CD8-positive, alpha-beta memory T cell (primary cell): Measurements from ENCODE around the gene HOXB1. TPM values are rescaled to one million over a fixed set of nuclear protein-coding genes. Genes with fewer than 3 reads are reported as not detected.

ENCODE experiments used
- CTCF ChIA-PET: fragments of 350-600 bp; sonication (Branson Sonifier 250); formaldehyde crosslinking; loops from one replicate; lab custom pipeline; 2021; ENCODE audit warnings: antibody characterized with exemption; lab: Charles Lee
- POLR2A ChIA-PET: fragments of 350-600 bp; sonication (Branson Sonifier 250); formaldehyde crosslinking; loops from one replicate; lab custom pipeline; 2021; ENCODE audit warnings: antibody characterized with exemption; lab: Charles Lee
- DNase-seq, 5 donors: peaks; one replicate each; pipeline versions ENCODE4 v3.0.0 to v3.0.0-alpha.2; 2020 to 2022; ENCODE audit warnings: mixed read lengths in 1 of 5
- H3K27ac ChIP-seq: one replicate; pipeline ENCODE4 v1.7.0; 2013; ENCODE audit warnings: low read depth, mild to moderate bottlenecking, low read length, moderate library complexity
- H3K27me3 ChIP-seq: 2 replicates; pipeline ENCODE4 v1.7.0; 2013; ENCODE audit warnings: low read length, mild to moderate bottlenecking; ENCODE audit not compliant: insufficient read depth, poor library complexity, severe bottlenecking
- H3K36me3 ChIP-seq: 2 replicates; pipeline ENCODE4 v1.7.0; 2013; ENCODE audit warnings: mild to moderate bottlenecking, low read length, moderate library complexity; ENCODE audit not compliant: insufficient read depth
- H3K4me1 ChIP-seq: 2 replicates; pipeline ENCODE4 v1.7.0; 2013; ENCODE audit warnings: mild to moderate bottlenecking, low read length, moderate library complexity; ENCODE audit not compliant: insufficient read depth
- H3K4me3 ChIP-seq: 2 replicates; pipeline ENCODE4 v1.7.0; 2013; ENCODE audit warnings: mild to moderate bottlenecking, low read length
- H3K9me3 ChIP-seq: 2 replicates; pipeline ENCODE4 v1.7.0; 2013; ENCODE audit warnings: mild to moderate bottlenecking, low read length
- H3K27ac Mint-ChIP-seq, 8 donors: one replicate each; pipeline ENCODE4 v1.8.0; 2020 to 2021; ENCODE audit warnings: mixed read lengths in 8 of 8, mild to moderate bottlenecking in 6 of 8, inconsistent platforms in 3 of 8, moderate library complexity in 3 of 8
- H3K27me3 Mint-ChIP-seq, 2 donors: one replicate each; pipeline ENCODE4 v1.8.0; 2020 to 2021; ENCODE audit warnings: mixed read lengths in 2 of 2, mild to moderate bottlenecking in 1 of 2, moderate library complexity in 1 of 2
- H3K36me3 Mint-ChIP-seq, 3 donors: one replicate each; pipeline ENCODE4 v1.8.0; 2020 to 2021; ENCODE audit warnings: mixed read lengths in 3 of 3, inconsistent platforms in 1 of 3, mild to moderate bottlenecking in 1 of 3
- H3K4me1 Mint-ChIP-seq, 3 donors: one replicate each; pipeline ENCODE4 v1.8.0; 2020 to 2021; ENCODE audit warnings: mixed read lengths in 3 of 3, inconsistent platforms in 1 of 3, mild to moderate bottlenecking in 1 of 3
- H3K4me3 Mint-ChIP-seq, 7 donors: one replicate each; pipeline ENCODE4 v1.8.0; 2020 to 2021; ENCODE audit warnings: mixed read lengths in 7 of 7, mild to moderate bottlenecking in 6 of 7, moderate library complexity in 4 of 7, inconsistent platforms in 2 of 7
- H3K9me3 Mint-ChIP-seq, 5 donors: one replicate each; pipeline ENCODE4 v1.8.0; 2020 to 2022; ENCODE audit warnings: mixed read lengths in 5 of 5, mild to moderate bottlenecking in 3 of 5, moderate library complexity in 2 of 5, inconsistent platforms in 1 of 5
- polyA plus RNA-seq: library from polyadenylated mRNA; unstranded; fragments of 300-500 nt; fragmentation: Illumina TruSeq; gene quantifications from one replicate; pipeline ENCODE4 v1.2.3, GENCODE V29; 2021
- total RNA-seq, 2 experiments: library from RNA; stranded (reverse); gene quantifications; one replicate each; pipeline ENCODE4 v1.2.3, GENCODE V29; 2021

HOXB1 gene
- total and polyA plus RNA-seq, 3 experiments from 2014 or later: not detected

DNA sequence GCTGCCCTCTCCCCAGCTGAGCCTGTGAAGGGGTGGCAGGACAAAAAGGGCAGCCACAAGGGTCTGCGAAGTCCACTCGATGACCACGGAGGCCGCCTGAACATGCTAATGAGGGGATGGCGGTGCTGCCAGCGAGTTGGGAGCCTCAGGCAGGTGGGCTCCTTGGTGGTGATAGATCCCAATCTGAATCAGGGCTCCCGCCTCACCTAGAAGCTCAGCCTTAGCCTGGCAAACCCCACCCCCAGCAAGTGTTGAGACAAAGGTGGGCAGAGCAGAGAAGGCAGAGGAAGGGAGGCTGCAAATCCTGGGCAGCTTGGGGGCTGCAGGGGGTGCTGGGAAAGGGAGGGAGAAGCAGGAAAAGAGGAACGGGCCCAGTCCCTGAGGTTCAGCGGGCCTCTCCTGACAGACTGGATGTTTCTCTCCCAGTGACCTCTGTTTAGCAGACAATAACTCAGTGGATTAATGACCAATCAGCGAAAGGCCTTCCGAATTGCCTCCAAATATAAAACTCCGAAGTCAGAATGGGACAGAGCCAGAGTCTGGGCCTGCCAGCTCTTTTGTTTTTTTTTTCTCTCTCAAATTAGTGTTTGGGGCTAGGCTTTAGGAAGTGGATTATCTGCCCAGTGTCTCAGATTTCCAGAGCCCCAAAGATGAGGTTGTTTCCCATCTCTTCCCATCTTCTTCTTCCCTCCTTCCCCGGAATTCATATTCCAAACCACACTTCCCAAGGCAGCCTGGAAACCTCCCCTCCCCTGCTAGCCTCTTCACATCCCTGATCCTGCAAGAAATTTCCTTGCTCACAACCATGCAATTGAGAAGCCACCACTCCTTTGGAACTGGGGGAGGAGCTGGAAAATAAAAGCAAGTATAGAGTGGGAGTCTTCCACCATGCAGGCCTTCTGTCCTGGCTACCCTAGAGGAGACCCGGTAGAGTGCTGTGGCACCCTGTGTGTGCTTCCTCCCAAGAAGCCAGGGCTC is 29.3 kb upstream of the HOXB1 start:
- peak in 1 of 5 donors; percentile 31 for DNase-seq
- Histone ChIP-seq H3K36me3 (no peaks in the 10 kb centered on the region), H3K4me3 (no peak overlapping the region), H3K9me3 (no peaks in the 10 kb centered on the region), H3K27me3 (no peaks in the 10 kb centered on the region), H3K27ac (no peak overlapping the region), H3K4me1 (no peaks in the 10 kb centered on the region)
- H3K9me3 Mint-ChIP-seq: no peaks in the 10 kb centered on the region
- H3K4me3 Mint-ChIP-seq: no peak overlapping the region
- POLR2A ChIA-PET: no interaction called here
- peaks cover 0 to 3% (median 0%) of the 10 kb centered on the region in 3 donors for H3K36me3 Mint-ChIP-seq
- H3K27me3 Mint-ChIP-seq: peaks cover 9 to 23% of the 10 kb centered on the region in 2 donors
- peaks cover 4 to 23% (median 10%) of the 10 kb centered on the region in 3 donors for H3K4me1 Mint-ChIP-seq
- CTCF ChIA-PET: interaction anchor here (0.6 to 2.0 kb wide), 5 partner anchors 13 to 224 kb away, joined by 3 to 6 read pairs (median 3); no protein-coding TSS in a partner anchor
- peak overlapping the region in 1 of 8 donors; percentile 66 for H3K27ac Mint-ChIP-seq

DNA sequence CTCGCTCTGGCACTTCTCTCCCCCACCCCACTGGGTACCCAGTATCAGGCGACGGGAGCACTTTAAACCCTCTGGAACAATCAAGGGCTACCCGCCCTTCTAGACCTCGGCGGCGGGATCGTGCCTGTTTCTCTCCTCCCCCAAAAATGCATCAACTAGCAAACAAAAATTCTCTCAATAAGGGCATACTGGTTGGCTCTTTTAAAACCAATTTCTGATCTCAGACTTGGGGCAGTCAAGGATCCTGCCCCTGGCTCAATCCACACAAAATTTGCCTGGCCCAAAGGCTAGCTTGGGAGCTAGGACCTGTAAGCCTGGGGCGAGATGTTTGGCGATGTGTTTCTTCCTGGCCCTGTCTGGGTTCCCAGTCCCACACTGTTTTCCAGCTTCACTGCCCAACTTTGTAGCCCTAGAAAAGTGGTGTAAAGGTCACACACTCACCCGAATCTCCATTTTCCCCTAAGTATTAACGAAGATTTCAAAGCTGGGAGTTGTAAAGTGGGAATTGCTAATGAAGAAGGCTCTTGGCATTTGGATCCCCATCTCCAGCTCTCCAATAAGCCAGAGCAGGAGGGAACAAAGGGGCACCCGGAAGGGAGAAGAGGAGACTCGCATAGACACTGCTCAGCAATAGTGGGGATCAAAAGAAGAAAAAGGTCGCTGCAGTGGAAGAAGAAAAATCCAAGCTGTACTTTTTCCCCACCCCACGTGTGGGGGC is 28.5 kb upstream of the HOXB1 start:
- Mint-ChIP-seq H3K9me3 (no peaks in the 10 kb centered on the region), H3K27me3 (peaks cover 9 to 20% of the 10 kb centered on the region in 2 donors), H3K4me1 (peaks cover 6 to 25% (median 11%) of the 10 kb centered on the region in 3 donors), H3K4me3 (no peak overlapping the region), H3K27ac (no peak overlapping the region), H3K36me3 (peaks cover 0 to 3% (median 0%) of the 10 kb centered on the region in 3 donors)
- ChIA-PET POLR2A (no interaction called here), CTCF (interaction anchor here (0.6 to 2.0 kb wide), 5 partner anchors 12 to 223 kb away, joined by 3 to 6 read pairs (median 3); no protein-coding TSS in a partner anchor)
- Histone ChIP-seq H3K4me3 (no peak overlapping the region), H3K27ac (no peak overlapping the region), H3K4me1 (no peaks in the 10 kb centered on the region), H3K36me3 (no peaks in the 10 kb centered on the region), H3K27me3 (no peaks in the 10 kb centered on the region), H3K9me3 (no peaks in the 10 kb centered on the region)
- DNase-seq: peak in 1 of 5 donors; percentile 14

DNA sequence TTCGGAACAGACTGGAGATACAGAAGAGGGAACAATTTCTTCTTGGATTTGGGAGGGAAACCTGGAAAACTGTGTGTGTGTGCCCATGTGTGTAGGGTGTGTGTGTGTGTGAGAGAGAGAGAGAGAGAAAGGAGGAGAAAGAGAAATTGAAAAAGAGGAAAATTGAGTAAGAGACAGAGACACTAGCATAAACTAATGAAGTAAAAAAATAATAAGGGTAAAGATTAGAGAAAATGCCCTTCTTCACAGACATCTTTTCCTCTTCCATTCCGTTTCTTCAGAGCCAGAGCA is 28.0 kb upstream of the HOXB1 start:
- DNase-seq: no peak
- H3K4me3 Mint-ChIP-seq: no peak overlapping the region
- POLR2A ChIA-PET: no interaction called here
- Histone ChIP-seq H3K27ac (no peak overlapping the region), H3K4me1 (no peaks in the 10 kb centered on the region), H3K4me3 (no peak overlapping the region), H3K9me3 (no peaks in the 10 kb centered on the region), H3K27me3 (no peaks in the 10 kb centered on the region), H3K36me3 (no peaks in the 10 kb centered on the region)
- CTCF ChIA-PET: no interaction called here
- H3K36me3 Mint-ChIP-seq: peaks cover 0 to 3% (median 0%) of the 10 kb centered on the region in 3 donors
- peak overlapping the region in 1 of 8 donors; percentile 78 for H3K27ac Mint-ChIP-seq
- no peaks in the 10 kb centered on the region for H3K9me3 Mint-ChIP-seq
- H3K4me1 Mint-ChIP-seq: peaks cover 6 to 25% (median 11%) of the 10 kb centered on the region in 3 donors
- peaks cover 9 to 20% of the 10 kb centered on the region in 2 donors for H3K27me3 Mint-ChIP-seq

DNA sequence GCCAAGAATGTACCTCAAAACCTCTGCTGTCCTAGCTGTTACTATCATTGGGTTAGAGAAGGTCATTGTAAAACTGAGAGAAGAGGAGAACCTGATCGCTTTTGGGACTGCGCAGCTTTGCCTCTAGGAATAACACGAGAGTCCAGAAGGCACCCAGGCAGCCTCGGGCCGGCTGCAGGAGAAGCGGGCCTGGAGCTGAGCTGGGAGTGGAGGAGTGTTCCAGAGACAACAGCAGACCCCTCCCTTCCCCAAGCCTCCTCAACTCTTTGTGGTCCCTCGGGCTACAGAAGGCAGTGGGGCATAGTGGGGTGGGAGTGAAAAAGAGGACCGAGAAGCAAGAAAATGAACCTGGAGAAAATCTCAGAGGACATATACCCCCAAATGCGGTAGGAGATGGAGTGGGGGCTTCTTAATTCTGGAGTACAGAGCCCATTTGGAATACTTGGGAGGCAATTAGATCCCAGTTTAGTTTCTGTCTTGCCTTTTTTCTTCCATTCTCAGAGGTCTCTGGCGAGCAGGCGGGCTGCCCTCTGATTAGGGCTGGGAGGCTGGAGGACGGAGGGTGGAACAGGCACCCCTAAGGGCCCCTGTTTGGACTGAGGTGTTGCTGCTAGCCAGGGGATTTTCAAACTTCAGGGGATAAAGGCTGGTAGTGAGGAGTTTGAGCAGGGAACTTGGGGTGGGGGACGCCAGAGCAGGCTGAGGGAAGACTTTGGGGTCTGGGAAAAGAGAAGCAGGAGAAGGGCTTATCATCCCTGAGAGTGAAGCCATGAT is 27.4 kb upstream of the HOXB1 start:
- DNase-seq: peak in 1 of 5 donors; percentile 13
- no peaks in the 10 kb centered on the region for H3K36me3 ChIP-seq
- H3K4me1 ChIP-seq: no peaks in the 10 kb centered on the region
- peaks cover 6 to 25% (median 11%) of the 10 kb centered on the region in 3 donors for H3K4me1 Mint-ChIP-seq
- no peaks in the 10 kb centered on the region for H3K27me3 ChIP-seq
- POLR2A ChIA-PET: no interaction called here
- no peak overlapping the region for H3K4me3 ChIP-seq
- H3K9me3 ChIP-seq: no peaks in the 10 kb centered on the region
- no peaks in the 10 kb centered on the region for H3K9me3 Mint-ChIP-seq
- H3K27me3 Mint-ChIP-seq: peaks cover 9 to 20% of the 10 kb centered on the region in 2 donors
- no peak overlapping the region for H3K4me3 Mint-ChIP-seq
- no peak overlapping the region for H3K27ac ChIP-seq
- peaks cover 0 to 5% (median 0%) of the 10 kb centered on the region in 3 donors for H3K36me3 Mint-ChIP-seq
- CTCF ChIA-PET: interaction anchor here (0.9 kb wide), 1 partner anchor 9 kb away, joined by 4 read pairs; no protein-coding TSS in a partner anchor
- peak overlapping the region in 1 of 8 donors; percentile 78 for H3K27ac Mint-ChIP-seq

DNA sequence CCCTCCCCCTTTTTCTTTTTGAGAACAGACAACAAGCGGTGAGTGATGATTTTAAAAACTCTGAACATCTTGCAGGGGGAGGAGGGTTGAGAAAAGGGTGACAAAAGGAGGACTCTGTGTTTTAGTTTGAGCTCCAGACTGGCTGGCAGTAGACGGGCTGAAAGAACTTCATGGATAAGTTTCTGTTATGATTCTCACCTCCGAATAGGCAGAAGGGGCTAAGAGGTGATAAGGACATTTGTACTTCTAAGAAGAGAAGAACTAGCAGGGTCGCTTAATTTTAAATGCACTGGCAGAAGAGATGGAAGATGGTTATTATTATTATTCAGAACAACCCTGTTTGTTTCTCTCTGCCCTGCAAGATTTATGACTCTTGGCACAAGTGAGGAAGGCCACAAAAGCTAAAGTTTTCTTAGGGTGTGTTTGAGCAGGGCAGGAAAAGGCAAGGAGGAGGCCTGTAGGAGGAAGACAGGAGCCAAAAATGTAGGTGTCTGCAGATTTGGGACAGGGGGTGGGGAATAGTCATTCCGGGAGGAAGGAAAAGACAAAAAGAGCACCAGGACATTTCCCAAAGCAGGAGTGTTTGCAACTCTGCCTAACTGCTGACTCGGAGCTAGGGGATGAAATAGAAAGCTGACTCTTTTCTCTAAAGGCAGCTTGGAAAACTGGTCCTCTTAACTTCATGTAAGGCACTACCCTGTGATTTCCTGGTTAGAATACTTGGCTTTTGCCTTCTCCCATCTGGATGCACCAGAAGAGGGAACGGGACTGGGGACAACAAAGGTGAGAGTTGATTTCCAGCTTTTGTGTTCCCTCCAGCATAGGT is 26.0 kb upstream of the HOXB1 start:
- H3K4me3 Mint-ChIP-seq: peak overlapping the region in 1 of 7 donors; percentile 2
- peaks cover 6 to 17% (median 8%) of the 10 kb centered on the region in 3 donors for H3K4me1 Mint-ChIP-seq
- H3K27me3 Mint-ChIP-seq: peaks cover 9 to 19% of the 10 kb centered on the region in 2 donors
- Histone ChIP-seq H3K27ac (no peak overlapping the region), H3K36me3 (no peaks in the 10 kb centered on the region), H3K4me1 (no peaks in the 10 kb centered on the region), H3K27me3 (no peaks in the 10 kb centered on the region), H3K9me3 (no peaks in the 10 kb centered on the region), H3K4me3 (no peak overlapping the region)
- no peaks in the 10 kb centered on the region for H3K9me3 Mint-ChIP-seq
- no peak for DNase-seq
- no peak overlapping the region for H3K27ac Mint-ChIP-seq
- H3K36me3 Mint-ChIP-seq: peaks cover 0 to 7% (median 2%) of the 10 kb centered on the region in 3 donors
- CTCF ChIA-PET: interaction anchor here (2.6 kb wide), 1 partner anchor 64 kb away, joined by 7 read pairs; no protein-coding TSS in a partner anchor
- POLR2A ChIA-PET: no interaction called here

DNA sequence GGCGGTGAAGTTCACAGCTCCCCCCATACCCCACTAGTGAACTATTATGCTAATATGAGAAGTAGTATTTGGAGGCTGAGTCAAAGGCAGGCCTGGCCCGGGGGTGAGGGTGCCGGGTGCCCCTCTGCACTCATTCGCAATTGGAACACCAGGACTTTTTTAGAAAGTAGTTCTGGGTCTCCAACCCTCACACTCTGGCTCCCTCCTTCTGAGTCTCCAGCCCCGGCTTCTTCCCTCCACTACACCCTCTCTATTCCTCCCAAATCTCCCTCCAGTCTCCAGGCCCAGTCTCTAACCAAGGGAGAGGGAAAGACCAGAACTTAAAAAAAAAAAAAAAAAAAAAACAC is 25.4 kb upstream of the HOXB1 start:
- Mint-ChIP-seq H3K4me1 (peaks cover 4 to 13% (median 6%) of the 10 kb centered on the region in 3 donors), H3K9me3 (no peaks in the 10 kb centered on the region), H3K27me3 (peaks cover 9 to 16% of the 10 kb centered on the region in 2 donors), H3K36me3 (peaks cover 0 to 7% (median 3%) of the 10 kb centered on the region in 3 donors), H3K4me3 (no peak overlapping the region), H3K27ac (no peak overlapping the region)
- no peaks in the 10 kb centered on the region for H3K9me3 ChIP-seq
- no peak overlapping the region for H3K27ac ChIP-seq
- H3K4me3 ChIP-seq: no peak overlapping the region
- DNase-seq: no peak
- H3K36me3 ChIP-seq: no peaks in the 10 kb centered on the region
- ChIA-PET POLR2A (no interaction called here), CTCF (interaction anchor here (2.6 kb wide), 1 partner anchor 63 kb away, joined by 7 read pairs; no protein-coding TSS in a partner anchor)
- no peaks in the 10 kb centered on the region for H3K4me1 ChIP-seq
- H3K27me3 ChIP-seq: no peaks in the 10 kb centered on the region
